ENCODE measurements around the gene HELZ.

The HELZ gene

DNA sequence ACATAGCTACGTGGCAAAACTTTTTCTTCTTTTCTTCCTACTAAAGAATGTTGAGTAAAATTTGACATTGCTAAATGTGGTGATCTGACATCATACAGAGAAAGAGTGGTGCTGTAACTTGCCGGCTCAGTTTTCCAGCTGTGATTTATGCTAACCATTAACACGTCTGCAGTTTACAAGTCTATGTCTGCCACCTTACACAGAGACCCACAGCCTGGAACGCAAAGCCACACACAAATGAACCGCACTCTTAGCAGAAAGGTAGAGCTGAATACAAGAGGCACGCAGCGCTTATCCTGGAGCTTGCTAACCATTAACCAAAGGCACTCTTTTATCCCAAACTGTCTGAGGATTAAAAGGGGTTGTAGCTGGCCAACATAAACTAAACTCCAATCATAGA lies 168.7 kb downstream of the HELZ start:
- TF ChIP-seq, protein P1, sequence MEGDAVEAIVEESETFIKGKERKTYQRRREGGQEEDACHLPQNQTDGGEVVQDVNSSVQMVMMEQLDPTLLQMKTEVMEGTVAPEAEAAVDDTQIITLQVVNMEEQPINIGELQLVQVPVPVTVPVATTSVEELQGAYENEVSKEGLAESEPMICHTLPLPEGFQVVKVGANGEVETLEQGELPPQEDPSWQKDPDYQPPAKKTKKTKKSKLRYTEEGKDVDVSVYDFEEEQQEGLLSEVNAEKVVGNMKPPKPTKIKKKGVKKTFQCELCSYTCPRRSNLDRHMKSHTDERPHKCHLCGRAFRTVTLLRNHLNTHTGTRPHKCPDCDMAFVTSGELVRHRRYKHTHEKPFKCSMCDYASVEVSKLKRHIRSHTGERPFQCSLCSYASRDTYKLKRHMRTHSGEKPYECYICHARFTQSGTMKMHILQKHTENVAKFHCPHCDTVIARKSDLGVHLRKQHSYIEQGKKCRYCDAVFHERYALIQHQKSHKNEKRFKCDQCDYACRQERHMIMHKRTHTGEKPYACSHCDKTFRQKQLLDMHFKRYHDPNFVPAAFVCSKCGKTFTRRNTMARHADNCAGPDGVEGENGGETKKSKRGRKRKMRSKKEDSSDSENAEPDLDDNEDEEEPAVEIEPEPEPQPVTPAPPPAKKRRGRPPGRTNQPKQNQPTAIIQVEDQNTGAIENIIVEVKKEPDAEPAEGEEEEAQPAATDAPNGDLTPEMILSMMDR (IDR thresholded peaks at IDR 0.05; ENCODE audit: low read depth, low read length, missing control alignments) = no peak
- no peak for DNase-seq (ENCODE audit: low read depth)
- H3K4me3 ChIP-seq (ENCODE audit: low read depth, low read length) = no peak overlapping the region

DNA sequence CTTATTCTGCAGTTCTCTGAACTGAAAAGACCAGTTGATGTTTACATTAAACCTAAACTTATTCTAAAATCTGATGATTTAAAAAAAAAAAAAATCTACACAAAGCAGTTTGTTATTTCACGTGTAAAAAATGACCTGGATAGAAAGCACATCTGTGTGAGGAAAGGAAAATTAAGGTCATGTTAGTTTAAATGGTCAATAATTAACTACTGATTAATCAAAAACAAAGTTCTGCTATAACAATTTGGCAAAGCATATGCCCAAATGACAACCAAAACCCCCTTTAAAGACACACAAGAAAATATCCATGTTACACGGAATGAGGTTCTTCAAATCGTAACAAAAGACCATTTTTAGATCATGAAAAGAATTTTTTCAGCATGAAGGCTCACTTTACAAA lies 170.2 kb downstream of the HELZ start:
- DNase-seq (ENCODE audit: low read depth) = no peak
- no peak overlapping the region for H3K4me3 ChIP-seq (ENCODE audit: low read depth, low read length)
- TF ChIP-seq, protein P1 (IDR thresholded peaks at IDR 0.05; ENCODE audit: low read depth, low read length, missing control alignments) = no peak

DNA sequence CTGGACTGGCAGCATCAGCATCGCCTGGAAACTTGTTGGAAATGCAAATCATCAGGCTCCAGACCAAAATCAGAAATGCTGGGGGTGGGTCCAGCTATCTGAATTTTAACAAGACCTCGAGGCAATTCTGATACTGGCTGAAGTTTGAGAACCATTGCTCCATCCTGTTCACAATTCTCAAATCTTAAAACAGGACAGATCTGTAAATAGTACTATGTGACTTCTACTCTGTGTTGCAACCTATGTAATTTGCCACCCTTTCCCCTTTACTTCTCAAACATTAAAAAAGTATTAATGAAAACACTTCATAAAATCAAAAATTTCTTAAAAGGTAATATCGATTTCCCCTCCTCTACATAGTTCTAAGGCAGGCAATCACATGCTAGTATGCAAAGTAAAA lies 172.1 kb downstream of the HELZ start:
- TF ChIP-seq, protein P1 (IDR thresholded peaks at IDR 0.05; ENCODE audit: low read depth, low read length, missing control alignments) = no peak
- DNase-seq (ENCODE audit: low read depth) = no peak
- no peak overlapping the region for H3K4me3 ChIP-seq (ENCODE audit: low read depth, low read length)

DNA sequence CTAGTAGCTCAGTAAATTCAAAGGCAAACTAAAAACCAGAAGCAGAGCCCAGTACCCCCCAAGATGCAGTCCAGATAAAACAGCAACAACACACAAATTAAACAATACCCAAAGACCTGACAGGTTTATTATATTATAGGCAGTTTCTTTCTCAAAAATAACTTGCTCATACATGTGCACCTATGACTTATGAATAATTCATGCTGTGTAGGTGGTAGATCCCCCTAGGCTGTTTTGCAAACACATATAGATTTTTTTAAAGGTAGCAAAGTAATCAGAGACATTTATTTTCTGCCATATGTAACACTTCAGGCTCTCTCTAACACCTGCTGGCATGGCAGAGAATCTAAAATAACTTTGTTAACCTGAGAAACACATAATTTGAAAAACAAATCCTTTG lies 173.4 kb downstream of the HELZ start:
- TF ChIP-seq, protein P1 (IDR thresholded peaks at IDR 0.05; ENCODE audit: low read depth, low read length, missing control alignments) = no peak
- H3K4me3 ChIP-seq (ENCODE audit: low read depth, low read length) = no peak overlapping the region
- DNase-seq (ENCODE audit: low read depth) = no peak

DNA sequence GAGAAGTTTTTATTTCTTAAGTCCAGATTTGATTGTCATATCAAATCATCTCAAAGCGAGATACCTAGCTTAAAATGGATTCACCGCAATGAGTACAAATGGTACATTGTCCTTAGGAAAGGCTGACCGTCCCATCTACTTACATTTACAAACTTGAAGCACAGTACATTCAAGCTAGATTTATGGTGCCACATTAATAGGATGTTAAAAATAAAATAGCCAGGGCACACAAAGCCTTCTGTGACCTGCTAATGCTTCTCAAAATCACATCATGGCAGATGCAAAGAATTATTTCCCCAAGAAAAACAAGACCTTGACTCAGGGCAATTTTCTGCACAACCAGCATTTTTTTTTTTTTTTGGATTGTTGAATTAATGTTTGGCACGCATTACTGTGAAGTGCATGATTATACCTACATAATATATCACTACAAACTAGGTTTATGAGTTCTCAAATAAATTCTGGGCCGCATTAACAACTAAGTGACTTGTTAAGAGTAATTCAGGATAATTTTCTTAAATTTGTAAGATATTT lies 175.3 kb downstream of the HELZ start:
- no peak for DNase-seq (ENCODE audit: low read depth)
- no peak overlapping the region for H3K4me3 ChIP-seq (ENCODE audit: low read depth, low read length)
- TF ChIP-seq, protein P1 (IDR thresholded peaks at IDR 0.05; ENCODE audit: low read depth, low read length, missing control alignments) = no peak

DNA sequence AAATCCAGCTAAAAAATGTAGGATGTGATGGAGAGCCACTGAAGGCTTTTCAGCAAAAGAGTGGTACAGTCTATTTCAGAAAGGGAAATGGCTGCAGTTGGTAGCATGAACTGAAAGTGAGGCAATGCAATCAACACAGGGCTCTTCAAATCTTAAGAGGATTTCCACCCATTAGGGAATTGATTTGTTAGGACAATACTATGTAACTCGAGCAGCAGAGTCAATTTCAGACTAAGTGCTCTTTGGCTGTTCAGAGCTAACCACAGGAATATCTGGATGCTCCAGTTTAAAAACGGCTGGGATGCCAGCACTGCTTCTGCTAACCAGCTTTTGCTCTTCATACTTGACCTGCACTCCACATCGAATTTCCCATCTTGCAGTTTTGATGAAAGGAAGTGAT lies 176.0 kb downstream of the HELZ start:
- no peak for DNase-seq (ENCODE audit: low read depth)
- no peak overlapping the region for H3K4me3 ChIP-seq (ENCODE audit: low read depth, low read length)
- TF ChIP-seq, protein P1 (IDR thresholded peaks at IDR 0.05; ENCODE audit: low read depth, low read length, missing control alignments) = no peak

Data from GM12864 (cell line).